GM06990 (cell line): Measurements from ENCODE around the gene STK4.

Experiments
- DNase-seq: peaks from one replicate; pipeline ENCODE4 v3.0.0-alpha.2; 2011; ENCODE audit not compliant: insufficient read length; ENCODE audit errors: extremely low read depth
- H3K27me3 ChIP-seq: replicated peaks from 2 replicates; pipeline ENCODE4 v1.6.0; 2011; ENCODE audit warnings: low read length; ENCODE audit not compliant: control insufficient read depth, insufficient read depth
- H3K36me3 ChIP-seq: 2 replicates; pipeline ENCODE4 v1.5.1; 2011; ENCODE audit warnings: low read length; ENCODE audit not compliant: control insufficient read depth, insufficient read depth
- H3K4me3 ChIP-seq: replicated peaks from 2 replicates; pipeline ENCODE4 v1.5.1; 2011; ENCODE audit warnings: low read depth, mild to moderate bottlenecking, control low read depth, low read length
- TF ChIP-seq, protein P1 (sequence below): IDR thresholded peaks from 2 replicates; pipeline ENCODE4 v1.5.1; 2011; ENCODE audit warnings: low read length, control low read depth, mild to moderate bottlenecking, inconsistent platforms; ENCODE audit not compliant: insufficient read depth, poor library complexity, severe bottlenecking

The STK4 gene

DNA sequence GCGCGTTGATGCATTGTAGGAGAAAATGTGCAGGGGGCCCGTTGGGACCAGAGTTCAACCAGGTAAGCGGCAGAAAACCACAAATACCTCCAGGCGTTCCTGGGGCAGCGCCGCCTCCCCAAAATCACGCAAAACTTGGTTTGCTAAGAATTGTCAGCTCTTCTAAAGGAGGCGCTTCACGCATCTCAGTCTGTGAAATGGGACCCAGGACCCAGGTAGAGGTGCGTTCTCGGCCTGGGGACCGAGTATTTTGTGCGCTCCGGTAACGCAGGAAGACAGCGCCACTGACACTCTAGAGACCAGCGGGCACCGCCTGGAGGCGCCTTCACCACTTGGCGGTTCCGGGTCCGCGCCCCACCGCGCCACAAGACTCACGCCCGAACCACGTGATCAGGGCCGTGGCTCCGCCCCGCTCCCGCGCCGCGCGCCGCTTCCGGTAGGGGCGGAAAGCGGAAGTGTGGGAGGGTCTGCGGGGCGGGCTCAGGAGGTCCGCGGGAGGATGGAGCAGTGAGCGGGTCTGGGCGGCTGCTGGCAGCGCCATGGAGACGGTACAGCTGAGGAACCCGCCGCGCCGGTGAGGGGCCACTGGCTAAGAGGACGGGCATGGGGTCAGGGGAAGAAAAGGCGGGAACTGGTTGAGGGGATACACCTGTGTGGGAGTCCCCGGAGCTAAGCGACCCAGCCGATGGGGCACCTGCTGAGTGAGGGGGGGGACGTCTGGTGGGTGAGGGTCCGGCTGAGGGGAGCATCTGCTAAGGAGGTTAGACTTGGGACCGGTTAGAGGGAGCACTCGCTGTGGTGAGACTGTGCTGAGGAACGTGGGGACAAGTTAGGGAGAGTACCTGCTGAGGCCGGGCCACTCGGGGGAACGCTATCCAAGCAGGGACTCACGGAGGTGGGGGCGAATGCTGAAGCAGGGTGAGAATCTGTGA, at the start of gene STK4:
STK4 (plus strand) TSS at position 483 of the 932 bp plus-strand sequence; CDS start at position 540, 57 bp downstream.
- Histone ChIP-seq H3K4me3 (peak within 1 kb of the TSS; percentile 97), H3K27me3 (no peaks in the 10 kb centered on the region), H3K36me3 (no peaks in the 10 kb centered on the region; the same call in 1 of the 2 replicates)
- DNase-seq, result peak; percentile 99
- TF ChIP-seq, protein P1, sequence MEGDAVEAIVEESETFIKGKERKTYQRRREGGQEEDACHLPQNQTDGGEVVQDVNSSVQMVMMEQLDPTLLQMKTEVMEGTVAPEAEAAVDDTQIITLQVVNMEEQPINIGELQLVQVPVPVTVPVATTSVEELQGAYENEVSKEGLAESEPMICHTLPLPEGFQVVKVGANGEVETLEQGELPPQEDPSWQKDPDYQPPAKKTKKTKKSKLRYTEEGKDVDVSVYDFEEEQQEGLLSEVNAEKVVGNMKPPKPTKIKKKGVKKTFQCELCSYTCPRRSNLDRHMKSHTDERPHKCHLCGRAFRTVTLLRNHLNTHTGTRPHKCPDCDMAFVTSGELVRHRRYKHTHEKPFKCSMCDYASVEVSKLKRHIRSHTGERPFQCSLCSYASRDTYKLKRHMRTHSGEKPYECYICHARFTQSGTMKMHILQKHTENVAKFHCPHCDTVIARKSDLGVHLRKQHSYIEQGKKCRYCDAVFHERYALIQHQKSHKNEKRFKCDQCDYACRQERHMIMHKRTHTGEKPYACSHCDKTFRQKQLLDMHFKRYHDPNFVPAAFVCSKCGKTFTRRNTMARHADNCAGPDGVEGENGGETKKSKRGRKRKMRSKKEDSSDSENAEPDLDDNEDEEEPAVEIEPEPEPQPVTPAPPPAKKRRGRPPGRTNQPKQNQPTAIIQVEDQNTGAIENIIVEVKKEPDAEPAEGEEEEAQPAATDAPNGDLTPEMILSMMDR, result peak; percentile 68

DNA sequence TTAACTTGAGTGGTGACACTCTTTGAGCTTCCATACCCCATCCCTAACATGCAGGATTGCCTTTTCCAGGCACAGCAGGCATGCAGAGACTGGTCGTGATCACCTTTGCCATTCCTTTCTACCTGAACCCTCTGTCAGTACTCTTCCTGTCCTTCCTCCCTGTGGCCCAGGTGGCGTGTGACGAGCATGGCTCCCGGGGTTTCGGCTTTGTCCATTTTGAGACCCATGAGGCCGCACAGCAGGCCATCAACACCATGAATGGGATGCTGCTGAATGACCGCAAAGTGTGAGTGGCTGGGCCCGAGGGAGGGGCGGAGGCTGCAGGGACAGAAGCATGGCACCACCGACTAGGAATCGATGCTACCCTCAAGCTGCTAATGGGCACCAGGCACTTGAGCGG, 49.7 kb upstream of the STK4 start:
- TF ChIP-seq, protein P1, result no peak
- H3K36me3 ChIP-seq, result peaks cover 6% of the 10 kb centered on the region
- DNase-seq, result no peak
- no peaks in the 10 kb centered on the region for H3K27me3 ChIP-seq
- no peak overlapping the region for H3K4me3 ChIP-seq

DNA sequence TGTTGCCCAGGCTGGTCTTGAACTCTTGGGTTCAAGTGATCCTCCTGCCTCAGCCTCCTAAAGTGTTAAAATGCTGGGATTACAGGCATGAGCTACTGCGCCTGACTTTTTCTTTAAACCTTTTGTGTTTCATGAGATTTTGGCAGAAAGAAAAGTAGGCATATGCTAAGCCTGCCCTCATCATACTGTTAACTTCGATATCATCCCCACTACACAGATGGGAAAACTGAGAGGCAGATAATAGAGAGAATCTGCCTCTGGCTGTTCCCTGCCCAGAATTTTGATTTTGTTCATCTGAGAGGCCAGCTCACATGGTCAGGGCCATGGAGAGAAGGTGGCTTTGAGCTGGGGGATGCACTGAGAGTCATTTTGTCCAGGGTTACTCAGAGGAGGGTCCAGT, 48.9 kb upstream of the STK4 start:
- peaks cover 6% of the 10 kb centered on the region for H3K36me3 ChIP-seq
- no peak for DNase-seq

DNA sequence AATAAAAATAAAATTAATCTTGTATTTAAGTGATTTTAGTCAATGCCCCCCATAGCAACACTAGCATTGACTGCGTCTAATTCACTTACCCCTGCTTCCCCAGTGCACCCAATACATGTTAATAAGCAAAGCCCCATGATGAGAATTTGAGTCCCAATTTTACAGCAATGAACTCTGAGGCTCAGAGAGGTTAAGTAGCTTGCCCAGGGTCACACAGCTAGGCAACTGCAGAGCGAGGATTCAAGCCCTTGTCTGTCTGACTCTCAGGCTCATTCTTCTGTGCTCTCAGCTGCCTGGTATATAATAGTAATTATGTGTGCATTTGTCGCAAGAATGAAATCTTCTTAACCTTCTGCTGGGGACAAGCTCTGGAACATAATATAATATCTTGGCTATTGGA, 48.0 kb upstream of the STK4 start:
- Histone ChIP-seq H3K36me3 (peaks cover 4% of the 10 kb centered on the region), H3K27me3 (no peaks in the 10 kb centered on the region), H3K4me3 (no peak overlapping the region)
- no peak for DNase-seq
- TF ChIP-seq, protein P1, result no peak

More for the DNA sequence above, 48.9 kb upstream of the STK4 start:
- no peaks in the 10 kb centered on the region for H3K27me3 ChIP-seq
- H3K4me3 ChIP-seq, result no peak overlapping the region
- TF ChIP-seq, protein P1, result no peak

DNA sequence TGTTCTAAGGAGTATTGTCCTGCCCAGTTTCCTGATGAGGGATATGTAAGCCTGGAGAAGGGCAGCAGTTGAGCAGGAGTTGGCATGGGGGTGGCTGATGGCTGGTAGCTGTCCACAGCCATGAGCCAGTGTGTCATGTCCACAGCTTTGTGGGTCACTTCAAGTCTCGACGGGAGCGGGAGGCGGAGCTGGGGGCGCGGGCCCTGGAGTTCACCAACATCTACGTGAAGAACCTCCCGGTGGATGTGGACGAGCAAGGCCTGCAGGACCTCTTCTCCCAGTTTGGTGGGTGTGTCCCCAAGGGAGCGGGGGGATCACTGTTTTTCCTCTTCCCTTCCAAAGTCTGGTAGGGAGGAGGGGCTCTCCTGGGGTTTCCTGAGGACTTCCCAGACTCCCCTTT, 47.6 kb upstream of the STK4 start:
- peaks cover 4% of the 10 kb centered on the region for H3K36me3 ChIP-seq
- TF ChIP-seq, protein P1, result no peak
- H3K27me3 ChIP-seq, result no peaks in the 10 kb centered on the region
- H3K4me3 ChIP-seq, result no peak overlapping the region
- DNase-seq, result no peak
